ENCODE results near the gene PRKRA. TPM values are rescaled to one million over a fixed set of nuclear protein-coding genes. Genes with fewer than 3 reads are reported as not detected.

PRKRA gene
- total and polyA plus RNA-seq, 9 of the 15 experiments (the other 6 are each of a cell fraction or from before 2014, with no cell fraction given), result 14.1 to 78.1 (median 52.3) TPM

DNA sequence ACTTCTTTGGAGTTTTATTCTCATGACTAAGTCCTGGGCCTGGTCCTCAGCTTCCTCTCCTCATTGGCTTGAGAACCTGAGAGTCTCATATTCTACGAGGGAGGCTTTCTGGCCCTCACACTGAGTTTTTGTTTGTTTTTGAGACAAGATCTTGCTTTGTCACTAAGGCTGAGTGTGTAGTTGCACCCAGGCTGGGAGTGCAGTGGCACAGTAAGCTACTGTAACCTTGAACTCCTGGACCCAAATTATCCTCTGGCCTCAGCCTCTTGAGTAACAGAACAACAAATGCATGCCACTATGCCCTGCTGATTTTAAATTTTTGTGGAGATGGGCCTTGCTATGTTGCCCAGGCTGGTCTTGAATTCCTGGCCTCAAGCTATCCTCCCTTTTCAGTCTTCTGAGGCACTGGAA lies 22.6 kb downstream of the PRKRA start (continued):
- TF ChIP-seq ZNF592 (IDR thresholded peaks at IDR 0.05), result peak; percentile 61; the same call in 1 of the 2 replicates
- no peak for TF ChIP-seq MBD2 (IDR thresholded peaks at IDR 0.05; ENCODE audit: borderline replicate concordance, low read depth)
- TF ChIP-seq, protein P1, sequence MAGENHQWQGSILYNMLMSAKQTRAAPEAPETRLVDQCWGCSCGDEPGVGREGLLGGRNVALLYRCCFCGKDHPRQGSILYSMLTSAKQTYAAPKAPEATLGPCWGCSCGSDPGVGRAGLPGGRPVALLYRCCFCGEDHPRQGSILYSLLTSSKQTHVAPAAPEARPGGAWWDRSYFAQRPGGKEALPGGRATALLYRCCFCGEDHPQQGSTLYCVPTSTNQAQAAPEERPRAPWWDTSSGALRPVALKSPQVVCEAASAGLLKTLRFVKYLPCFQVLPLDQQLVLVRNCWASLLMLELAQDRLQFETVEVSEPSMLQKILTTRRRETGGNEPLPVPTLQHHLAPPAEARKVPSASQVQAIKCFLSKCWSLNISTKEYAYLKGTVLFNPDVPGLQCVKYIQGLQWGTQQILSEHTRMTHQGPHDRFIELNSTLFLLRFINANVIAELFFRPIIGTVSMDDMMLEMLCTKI (IDR thresholded peaks at IDR 0.05; ENCODE audit: partially characterized antibody), result no peak
- no peak for TF ChIP-seq SAFB (IDR thresholded peaks at IDR 0.05; ENCODE audit: borderline replicate concordance, low read depth, low read length)
- TF ChIP-seq ZNF124 (CRISPR knock-in tag; IDR thresholded peaks at IDR 0.05), result no peak
- no peak for TF ChIP-seq SMARCC2 (IDR thresholded peaks at IDR 0.05; ENCODE audit: low read depth)
- no peak for TF ChIP-seq EP300 (IDR thresholded peaks at IDR 0.05; ENCODE audit: low read length)
- no peak for TF ChIP-seq ZKSCAN8 (CRISPR knock-in tag; IDR thresholded peaks at IDR 0.05)
- TF ChIP-seq, protein P2, sequence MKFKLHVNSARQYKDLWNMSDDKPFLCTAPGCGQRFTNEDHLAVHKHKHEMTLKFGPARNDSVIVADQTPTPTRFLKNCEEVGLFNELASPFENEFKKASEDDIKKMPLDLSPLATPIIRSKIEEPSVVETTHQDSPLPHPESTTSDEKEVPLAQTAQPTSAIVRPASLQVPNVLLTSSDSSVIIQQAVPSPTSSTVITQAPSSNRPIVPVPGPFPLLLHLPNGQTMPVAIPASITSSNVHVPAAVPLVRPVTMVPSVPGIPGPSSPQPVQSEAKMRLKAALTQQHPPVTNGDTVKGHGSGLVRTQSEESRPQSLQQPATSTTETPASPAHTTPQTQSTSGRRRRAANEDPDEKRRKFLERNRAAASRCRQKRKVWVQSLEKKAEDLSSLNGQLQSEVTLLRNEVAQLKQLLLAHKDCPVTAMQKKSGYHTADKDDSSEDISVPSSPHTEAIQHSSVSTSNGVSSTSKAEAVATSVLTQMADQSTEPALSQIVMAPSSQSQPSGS (CRISPR knock-in tag; IDR thresholded peaks at IDR 0.05), result no peak
- no peak for TF ChIP-seq TCF7L2 (IDR thresholded peaks at IDR 0.05; ENCODE audit: low read depth, low read length)
- no peak for TF ChIP-seq FOXJ3 (CRISPR knock-in tag; IDR thresholded peaks at IDR 0.05)
- no peak for TF ChIP-seq E2F8 (IDR thresholded peaks at IDR 0.05; ENCODE audit: low read depth, partially characterized antibody)
- peak; percentile 85 for TF ChIP-seq SMARCA4 (IDR thresholded peaks at IDR 0.05)
- TF ChIP-seq SAFB2 (IDR thresholded peaks at IDR 0.05; ENCODE audit: borderline replicate concordance, low read depth, low read length, severe bottlenecking), result no peak
- no peak for TF ChIP-seq ERF (CRISPR knock-in tag; IDR thresholded peaks at IDR 0.05)
- TF ChIP-seq EP400 (IDR thresholded peaks at IDR 0.05), result no peak; the same call in 1 of the 2 replicates

Data from K562 (cell line).